H9 (cell line): Measurements from ENCODE around the gene SPOP. TPM values are rescaled to one million over a fixed set of nuclear protein-coding genes. Genes with fewer than 3 reads are reported as not detected.

Experiments used
- DNase-seq: peaks from one replicate; pipeline ENCODE4 v3.0.0-alpha.2; 2017
- H2AFZ ChIP-seq: one replicate; pipeline ENCODE4 v1.6.1; 2013; ENCODE audit warnings: mild to moderate bottlenecking, low read length, control low read depth, moderate library complexity
- H2AK5ac ChIP-seq: 2 replicates; pipeline ENCODE4 v1.6.1; 2013; ENCODE audit warnings: low read length, control low read depth, mixed read lengths; ENCODE audit not compliant: insufficient read length
- H2BK120ac ChIP-seq: one replicate; pipeline ENCODE4 v1.6.1; 2013; ENCODE audit warnings: low read depth, mild to moderate bottlenecking, low read length, control low read depth, inconsistent platforms; ENCODE audit not compliant: poor library complexity, severe bottlenecking
- H2BK12ac ChIP-seq: 2 replicates; pipeline ENCODE4 v1.6.1; 2013; ENCODE audit warnings: low read length, control low read depth, mixed read lengths, low read depth; ENCODE audit not compliant: insufficient read length
- H2BK15ac ChIP-seq: 2 replicates; pipeline ENCODE4 v1.6.1; 2013; ENCODE audit warnings: low read depth, low read length, control low read depth
- H2BK20ac ChIP-seq: one replicate; pipeline ENCODE4 v1.6.1; 2013; ENCODE audit warnings: low read depth, mild to moderate bottlenecking, low read length, control low read depth, inconsistent platforms; ENCODE audit not compliant: poor library complexity, severe bottlenecking
- H2BK5ac ChIP-seq: 2 replicates; pipeline ENCODE4 v1.6.1; 2013; ENCODE audit warnings: low read length, control low read depth, mixed read lengths; ENCODE audit not compliant: insufficient read length
- H3K14ac ChIP-seq: 2 replicates; pipeline ENCODE4 v1.6.1; 2013; ENCODE audit warnings: low read length, control low read depth; ENCODE audit not compliant: insufficient read depth
- H3K18ac ChIP-seq: 2 replicates; pipeline ENCODE4 v1.6.1; 2013; ENCODE audit warnings: low read depth, mild to moderate bottlenecking, mixed read lengths, low read length, control low read depth; ENCODE audit not compliant: insufficient read length
- H3K23ac ChIP-seq: 2 replicates; pipeline ENCODE4 v1.6.1; 2013; ENCODE audit warnings: low read length, control low read depth, mixed read lengths, low read depth; ENCODE audit not compliant: insufficient read length
- H3K23me2 ChIP-seq: 2 replicates; pipeline ENCODE4 v1.6.1; 2013; ENCODE audit warnings: low read depth, mild to moderate bottlenecking, mixed read lengths, low read length, control low read depth; ENCODE audit not compliant: insufficient read length, poor library complexity, severe bottlenecking
- H3K27ac ChIP-seq: 2 replicates; pipeline ENCODE4 v1.5.1; 2013; ENCODE audit warnings: low read length, control low read depth, mixed read lengths, low read depth; ENCODE audit not compliant: insufficient read length
- H3K27me3 ChIP-seq: 2 replicates; pipeline ENCODE4 v1.6.1; 2013; ENCODE audit warnings: low read length, control low read depth, inconsistent platforms; ENCODE audit not compliant: insufficient read depth
- H3K4ac ChIP-seq: 2 replicates; pipeline ENCODE4 v1.6.1; 2013; ENCODE audit warnings: low read depth, mild to moderate bottlenecking, control low read depth, inconsistent platforms, low read length, moderate library complexity
- H3K4me1 ChIP-seq: 2 replicates; pipeline ENCODE4 v1.6.1; 2013; ENCODE audit warnings: low read length, control low read depth, inconsistent platforms; ENCODE audit not compliant: insufficient read depth
- H3K4me2 ChIP-seq: 2 replicates; pipeline ENCODE4 v1.6.1; 2013; ENCODE audit warnings: low read length, control low read depth, mixed read lengths; ENCODE audit not compliant: insufficient read length, insufficient read depth
- H3K56ac ChIP-seq: 2 replicates; pipeline ENCODE4 v1.6.1; 2013; ENCODE audit warnings: low read depth, mild to moderate bottlenecking, mixed read lengths, low read length, control low read depth; ENCODE audit not compliant: insufficient read length
- H3K79me1 ChIP-seq: 2 replicates; pipeline ENCODE4 v1.6.1; 2013; ENCODE audit warnings: low read depth, mild to moderate bottlenecking, moderate library complexity, low read length, control low read depth, inconsistent platforms; ENCODE audit not compliant: insufficient read depth, poor library complexity, severe bottlenecking
- H3K79me2 ChIP-seq: 2 replicates; pipeline ENCODE4 v1.6.1; 2013; ENCODE audit warnings: low read length, control low read depth, inconsistent platforms; ENCODE audit not compliant: insufficient read depth
- H3K9ac ChIP-seq: 2 replicates; pipeline ENCODE4 v1.6.1; 2013; ENCODE audit warnings: low read length, control low read depth, mixed read lengths; ENCODE audit not compliant: insufficient read length; ENCODE audit errors: extremely low read depth
- H3K9me3 ChIP-seq: one replicate; pipeline ENCODE4 v1.6.1; 2013; ENCODE audit warnings: low read depth, low read length, inconsistent platforms; ENCODE audit not compliant: control insufficient read depth
- H3T11ph ChIP-seq: one replicate; pipeline ENCODE4 v1.6.1; 2013; ENCODE audit warnings: mild to moderate bottlenecking, low read length, control low read depth, inconsistent platforms
- H4K20me1 ChIP-seq: one replicate; pipeline ENCODE4 v1.6.1; 2013; ENCODE audit not compliant: control insufficient read depth, insufficient read length, insufficient read depth
- H4K5ac ChIP-seq: 2 replicates; pipeline ENCODE4 v1.6.1; 2013; ENCODE audit warnings: low read depth, mild to moderate bottlenecking, mixed read lengths, low read length, control low read depth; ENCODE audit not compliant: insufficient read length
- H4K8ac ChIP-seq: replicated peaks from 2 replicates; pipeline ENCODE4 v1.6.1; 2013; ENCODE audit warnings: low read length, control low read depth, mixed read lengths, low read depth; ENCODE audit not compliant: insufficient read length
- H4K91ac ChIP-seq: 2 replicates; pipeline ENCODE4 v1.6.1; 2013; ENCODE audit warnings: low read depth, mild to moderate bottlenecking, moderate library complexity, mixed read lengths, low read length, control low read depth; ENCODE audit not compliant: insufficient read length
- H3K27ac Mint-ChIP-seq, 3 experiments: 2 replicates in 2 of 3; 3 replicates in 1 of 3; pipeline ENCODE4 v1.8.0; 2020 to 2021; ENCODE audit warnings: mixed read lengths in 3 of 3, mild to moderate bottlenecking in 1 of 3, moderate library complexity in 1 of 3
- H3K27me3 Mint-ChIP-seq: 2 replicates; pipeline ENCODE4 v1.8.0; 2021; ENCODE audit warnings: low read depth, mild to moderate bottlenecking, moderate library complexity, mixed read lengths
- H3K36me3 Mint-ChIP-seq, 3 experiments: 2 replicates in 2 of 3; 3 replicates in 1 of 3; pipeline ENCODE4 v1.8.0; 2020 to 2021; ENCODE audit warnings: low read depth in 3 of 3, mixed read lengths in 3 of 3; ENCODE audit not compliant: insufficient read depth in 1 of 3
- H3K4me1 Mint-ChIP-seq, 2 experiments: 2 replicates each; pipeline ENCODE4 v1.8.0; 2020; ENCODE audit warnings: mixed read lengths in 2 of 2
- H3K4me3 Mint-ChIP-seq, 2 experiments: 2 replicates in 1 of 2; 3 replicates in 1 of 2; pipeline ENCODE4 v1.8.0; 2020 to 2021; ENCODE audit warnings: mild to moderate bottlenecking in 2 of 2, mixed read lengths in 2 of 2, moderate library complexity in 1 of 2
- H3K9me3 Mint-ChIP-seq, 2 experiments: 2 replicates in 1 of 2; 3 replicates in 1 of 2; pipeline ENCODE4 v1.8.0; 2020; ENCODE audit warnings: mild to moderate bottlenecking in 2 of 2, mixed read lengths in 2 of 2, moderate library complexity in 1 of 2
- WGBS: extraction: QIAGEN DNeasy Blood & Tissue Kit; methylation state at CpG from one replicate; pipeline ENCODE4 v1.1.7; 2013; ENCODE audit warnings: missing lambda C conversion rate, low lambda C conversion rate, mixed read lengths; ENCODE audit not compliant: insufficient read length; ENCODE audit errors: extremely low coverage; 5-methylcytosine and 5-hydroxymethylcytosine counted together
- total RNA-seq: library from RNA; stranded (reverse); gene quantifications from 2 replicates; pipeline ENCODE4 v1.2.1, GENCODE V29; 2021
- TF ChIP-seq, protein P1 (sequence below): fragments of 200-600 bp; sonication (generic); conservative IDR thresholded peaks from 3 replicates; pipeline ENCODE4 v1.8.0; 2021; ENCODE audit warnings: antibody characterized with exemption, mild to moderate bottlenecking

Gene SPOP
- total RNA-seq, 1 experiment from 2014 or later: 33.7 TPM

DNA sequence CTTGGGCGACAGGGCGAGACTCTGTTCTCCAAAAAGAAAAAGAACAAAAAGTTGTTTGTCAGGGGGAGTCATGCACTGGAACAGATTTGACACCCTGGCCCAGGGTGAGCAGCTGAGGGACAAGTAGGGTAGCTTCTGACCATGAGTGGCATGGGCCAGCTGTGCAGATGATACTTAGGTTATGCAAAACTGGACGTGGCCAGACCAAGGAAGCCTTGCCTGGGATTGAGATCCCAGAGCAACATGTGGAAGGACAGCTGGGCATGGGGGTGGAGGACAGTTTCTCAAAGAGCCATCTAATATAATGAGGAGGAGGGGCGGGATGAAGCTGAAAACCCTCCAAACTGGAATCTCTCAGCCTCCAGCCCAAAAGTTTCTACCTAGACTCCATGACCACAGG, 49.5 kb upstream of the SPOP start:
- Mint-ChIP-seq H3K27ac (peak overlapping the region in 1 of 3 experiments; percentile 44; a peak in 1 of 7 replicates), H3K4me3 (no peak overlapping the region), H3K36me3 (peaks cover 21 to 29% (median 28%) of the 10 kb centered on the region in 3 experiments; a peak in 6 of 7 replicates), H3K9me3 (no peaks in the 10 kb centered on the region), H3K4me1 (0 out of 4 replicates have a peak, but pooled peaks cover 0 to 3% of the 10 kb centered on the region in 2 experiments), H3K27me3 (no peaks in the 10 kb centered on the region)
- Histone ChIP-seq H2BK120ac (no peak overlapping the region), H3K23me2 (no peaks in the 10 kb centered on the region), H4K20me1 (no peaks in the 10 kb centered on the region), H3K4me1 (no peaks in the 10 kb centered on the region), H3K56ac (no peak overlapping the region), H3K27me3 (no peaks in the 10 kb centered on the region), H4K8ac (no peak overlapping the region), H3K79me1 (peaks cover 8% of the 10 kb centered on the region), H3K9me3 (no peaks in the 10 kb centered on the region), H2BK5ac (no peak overlapping the region), H3K9ac (no peak overlapping the region), H3K18ac (no peak overlapping the region), H3T11ph (no peak overlapping the region), H3K27ac (no peak overlapping the region), H2BK12ac (no peak overlapping the region), H4K91ac (no peak overlapping the region), H2BK15ac (no peak overlapping the region), H2AK5ac (no peak overlapping the region), H4K5ac (no peak overlapping the region), H3K14ac (no peak overlapping the region), H2AFZ (no peak overlapping the region), H3K4me2 (no peak overlapping the region), H3K4ac (no peak overlapping the region), H2BK20ac (no peak overlapping the region), H3K23ac (no peak overlapping the region), H3K79me2 (no peaks in the 10 kb centered on the region)
- DNase-seq: no peak
- TF ChIP-seq, protein P1, sequence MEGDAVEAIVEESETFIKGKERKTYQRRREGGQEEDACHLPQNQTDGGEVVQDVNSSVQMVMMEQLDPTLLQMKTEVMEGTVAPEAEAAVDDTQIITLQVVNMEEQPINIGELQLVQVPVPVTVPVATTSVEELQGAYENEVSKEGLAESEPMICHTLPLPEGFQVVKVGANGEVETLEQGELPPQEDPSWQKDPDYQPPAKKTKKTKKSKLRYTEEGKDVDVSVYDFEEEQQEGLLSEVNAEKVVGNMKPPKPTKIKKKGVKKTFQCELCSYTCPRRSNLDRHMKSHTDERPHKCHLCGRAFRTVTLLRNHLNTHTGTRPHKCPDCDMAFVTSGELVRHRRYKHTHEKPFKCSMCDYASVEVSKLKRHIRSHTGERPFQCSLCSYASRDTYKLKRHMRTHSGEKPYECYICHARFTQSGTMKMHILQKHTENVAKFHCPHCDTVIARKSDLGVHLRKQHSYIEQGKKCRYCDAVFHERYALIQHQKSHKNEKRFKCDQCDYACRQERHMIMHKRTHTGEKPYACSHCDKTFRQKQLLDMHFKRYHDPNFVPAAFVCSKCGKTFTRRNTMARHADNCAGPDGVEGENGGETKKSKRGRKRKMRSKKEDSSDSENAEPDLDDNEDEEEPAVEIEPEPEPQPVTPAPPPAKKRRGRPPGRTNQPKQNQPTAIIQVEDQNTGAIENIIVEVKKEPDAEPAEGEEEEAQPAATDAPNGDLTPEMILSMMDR: no peak
- no CpG with 5 or more reads among the region's 4 CpGs for WGBS
